ENCODE measurements around the gene EZR. TPM values are rescaled to one million over a fixed set of nuclear protein-coding genes. Genes with fewer than 3 reads are reported as not detected.

Gene EZR
- total and polyA plus RNA-seq, 7 donors = 19.1 to 61.7 (median 30.9) TPM

DNA sequence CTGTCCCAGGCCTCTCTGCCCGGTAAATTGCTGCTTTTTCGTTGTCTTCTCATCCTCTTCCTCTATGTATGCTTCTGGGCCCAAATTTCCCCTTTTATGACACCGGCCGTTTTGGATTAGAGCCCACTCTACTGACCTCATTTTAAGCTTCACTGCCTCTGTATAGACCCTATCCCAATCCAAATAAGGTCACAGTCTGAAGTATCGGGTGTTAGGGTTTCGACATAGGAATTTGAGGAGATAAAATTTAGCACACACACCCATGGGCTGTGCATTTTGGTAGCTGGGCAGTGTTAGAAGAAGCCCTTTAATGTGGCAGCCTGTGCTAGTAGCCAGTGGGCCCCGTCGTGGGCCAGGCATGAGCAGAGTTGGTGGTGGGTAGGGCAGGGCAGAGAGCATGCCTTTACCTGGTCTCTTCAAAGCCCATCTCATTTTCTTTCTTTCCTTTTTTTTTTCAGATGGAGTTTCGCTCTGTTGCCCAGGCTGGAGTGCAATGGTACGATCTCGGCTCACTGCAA is 27.9 kb upstream of the EZR start:
- Histone ChIP-seq H3K36me3 (ENCODE audit: insufficient read depth in 1 of 2, low read depth in 1 of 2) (no peaks in the 10 kb centered on the region), H3K27ac (no peak overlapping the region), H3K9me3 (no peaks in the 10 kb centered on the region), H3K27me3 (ENCODE audit: insufficient read depth in 3 of 3, low read length in 2 of 3) (no peaks in the 10 kb centered on the region), H3K4me1 (no peaks in the 10 kb centered on the region), H3K4me3 (no peak overlapping the region)
- DNase-seq = no peak
- TF ChIP-seq, protein P1, sequence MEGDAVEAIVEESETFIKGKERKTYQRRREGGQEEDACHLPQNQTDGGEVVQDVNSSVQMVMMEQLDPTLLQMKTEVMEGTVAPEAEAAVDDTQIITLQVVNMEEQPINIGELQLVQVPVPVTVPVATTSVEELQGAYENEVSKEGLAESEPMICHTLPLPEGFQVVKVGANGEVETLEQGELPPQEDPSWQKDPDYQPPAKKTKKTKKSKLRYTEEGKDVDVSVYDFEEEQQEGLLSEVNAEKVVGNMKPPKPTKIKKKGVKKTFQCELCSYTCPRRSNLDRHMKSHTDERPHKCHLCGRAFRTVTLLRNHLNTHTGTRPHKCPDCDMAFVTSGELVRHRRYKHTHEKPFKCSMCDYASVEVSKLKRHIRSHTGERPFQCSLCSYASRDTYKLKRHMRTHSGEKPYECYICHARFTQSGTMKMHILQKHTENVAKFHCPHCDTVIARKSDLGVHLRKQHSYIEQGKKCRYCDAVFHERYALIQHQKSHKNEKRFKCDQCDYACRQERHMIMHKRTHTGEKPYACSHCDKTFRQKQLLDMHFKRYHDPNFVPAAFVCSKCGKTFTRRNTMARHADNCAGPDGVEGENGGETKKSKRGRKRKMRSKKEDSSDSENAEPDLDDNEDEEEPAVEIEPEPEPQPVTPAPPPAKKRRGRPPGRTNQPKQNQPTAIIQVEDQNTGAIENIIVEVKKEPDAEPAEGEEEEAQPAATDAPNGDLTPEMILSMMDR (IDR thresholded peaks at IDR 0.05) = no peak
- intact Hi-C loops (cut with DNase I) = no loop called here
- 74 to 80% (median 74%) methylated on average over 11 of the region's 11 CpGs for WGBS, 3 donors
- ATAC-seq = no peak

DNA sequence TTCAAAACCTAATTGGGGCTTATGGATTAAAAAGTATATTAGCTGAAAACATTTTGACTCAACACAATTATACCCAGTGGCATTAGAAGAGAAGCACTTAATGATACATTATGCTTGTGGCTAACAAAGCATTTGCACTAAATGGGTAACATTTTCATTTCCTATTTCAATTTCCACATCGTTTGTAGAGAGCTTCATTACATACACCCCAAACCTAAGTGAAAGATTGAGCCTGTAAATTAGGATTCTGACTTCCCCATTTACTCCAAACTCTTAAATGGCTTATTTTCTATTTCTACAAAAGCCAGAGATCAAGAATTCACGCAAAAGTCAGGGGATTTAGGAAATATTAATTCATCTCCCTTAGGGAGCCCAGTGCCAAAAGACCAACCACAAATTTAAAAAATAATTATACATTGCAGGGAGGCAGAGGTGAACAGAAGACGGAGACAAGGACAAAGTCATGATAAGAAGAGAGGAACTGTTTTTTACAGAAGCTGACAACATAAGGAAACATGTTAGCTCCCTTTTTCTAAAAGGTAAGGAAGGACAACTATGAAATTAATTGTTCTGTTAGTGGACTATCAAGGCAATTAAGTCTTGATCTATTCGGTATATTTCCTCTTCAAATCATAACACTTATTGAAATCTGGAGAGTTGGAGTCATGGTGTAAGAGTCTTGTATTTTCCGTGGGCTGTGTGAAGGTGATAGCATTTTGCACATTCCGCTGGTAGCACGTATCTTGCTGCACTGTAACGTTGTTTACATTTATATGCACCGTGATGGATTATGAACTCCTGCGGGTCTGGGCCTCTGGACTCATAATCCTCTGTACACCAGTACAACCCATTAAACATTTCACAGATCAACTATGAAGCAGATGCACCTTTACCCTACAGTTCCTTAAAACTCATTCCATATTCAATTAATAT is 24.8 kb upstream of the EZR start:
- H3K27ac ChIP-seq = no peak overlapping the region
- no peak for DNase-seq
- no peaks in the 10 kb centered on the region for H3K4me1 ChIP-seq
- intact Hi-C loops (cut with DNase I) = no loop called here
- no peak for ATAC-seq
- no peaks in the 10 kb centered on the region for H3K9me3 ChIP-seq
- H3K4me3 ChIP-seq = no peak overlapping the region
- TF ChIP-seq, protein P1 (IDR thresholded peaks at IDR 0.05) = no peak
- H3K36me3 ChIP-seq (ENCODE audit: insufficient read depth in 1 of 2, low read depth in 1 of 2) = no peaks in the 10 kb centered on the region
- H3K27me3 ChIP-seq (ENCODE audit: insufficient read depth in 3 of 3, low read length in 2 of 3) = peaks cover 0 to 3% (median 0%) of the 10 kb centered on the region in 3 donors
- 59 to 74% (median 64%) methylated on average over 10 of the region's 10 CpGs for WGBS, 3 donors

DNA sequence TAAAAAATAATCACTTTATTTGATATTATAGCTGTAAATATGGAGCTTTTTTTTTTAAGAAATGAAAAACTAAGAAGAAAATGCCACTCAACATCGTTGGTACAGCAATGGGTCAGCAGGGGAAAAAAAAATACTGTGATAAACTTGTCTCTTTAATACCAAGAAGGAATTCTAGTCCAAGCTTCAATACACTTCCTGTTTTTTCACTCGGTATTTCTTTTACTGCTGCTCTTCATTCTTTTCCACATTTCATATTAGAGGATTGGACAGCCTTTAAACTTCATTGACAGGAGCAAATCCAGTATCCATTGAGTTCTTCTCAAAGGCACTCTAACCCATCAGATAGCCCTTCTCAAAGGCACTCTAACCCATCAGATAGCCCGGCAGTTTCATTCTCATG is 22.2 kb upstream of the EZR start:
- intact Hi-C loops (cut with DNase I) = no loop called here
- DNase-seq = no peak
- no peak for ATAC-seq
- peaks cover 0 to 3% (median 0%) of the 10 kb centered on the region in 3 donors for H3K27me3 ChIP-seq (ENCODE audit: insufficient read depth in 3 of 3, low read length in 2 of 3)
- TF ChIP-seq, protein P1 (IDR thresholded peaks at IDR 0.05) = no peak
- no peaks in the 10 kb centered on the region for H3K4me1 ChIP-seq
- WGBS, 3 donors = 69 to 77% (median 72%) methylated on average over 3 of the region's 3 CpGs
- no peaks in the 10 kb centered on the region for H3K36me3 ChIP-seq (ENCODE audit: insufficient read depth in 1 of 2, low read depth in 1 of 2)
- no peak overlapping the region for H3K4me3 ChIP-seq
- H3K27ac ChIP-seq = no peak overlapping the region
- H3K9me3 ChIP-seq = no peaks in the 10 kb centered on the region

DNA sequence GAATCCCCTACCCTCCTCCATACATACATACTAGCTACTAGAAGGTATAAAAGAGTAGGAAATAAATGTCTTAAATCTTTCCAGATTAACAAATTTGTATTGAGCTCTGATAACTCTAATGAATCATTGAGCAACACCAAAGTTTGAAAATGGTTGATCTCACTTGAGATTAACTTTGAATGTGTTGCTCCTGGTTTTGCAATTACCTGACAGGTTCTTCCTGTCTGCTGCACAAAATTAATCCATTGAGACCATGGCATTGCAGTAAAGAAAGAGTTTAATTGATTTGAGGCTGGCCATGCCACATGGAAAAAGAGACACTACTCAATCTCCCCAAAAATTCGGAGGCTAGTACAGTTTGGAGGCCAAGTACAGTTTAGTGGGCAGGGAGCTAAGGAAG is 21.3 kb upstream of the EZR start:
- Histone ChIP-seq H3K27me3 (ENCODE audit: insufficient read depth in 3 of 3, low read length in 2 of 3) (peaks cover 0 to 3% (median 0%) of the 10 kb centered on the region in 3 donors), H3K36me3 (ENCODE audit: insufficient read depth in 1 of 2, low read depth in 1 of 2) (no peaks in the 10 kb centered on the region), H3K4me1 (no peaks in the 10 kb centered on the region), H3K27ac (no peak overlapping the region), H3K4me3 (no peak overlapping the region), H3K9me3 (no peaks in the 10 kb centered on the region)
- ATAC-seq (no peak), DNase-seq (no peak)
- intact Hi-C loops (cut with DNase I) = no loop called here
- TF ChIP-seq, protein P1 (IDR thresholded peaks at IDR 0.05) = no peak
- WGBS, 3 donors = 54 to 77% (median 63%) methylated on average over 1 of the region's 1 CpG

Measured in psoas muscle (tissue), 8 donors.